H1 (cell line): ENCODE data around the gene SLC9C2. TPM values are rescaled to one million over a fixed set of nuclear protein-coding genes. Genes with fewer than 3 reads are reported as not detected.

Source experiments
- CHD7 ChIP-seq: fragments of 300-600 bp; sonication (generic); IDR thresholded peaks from 2 replicates; pipeline ENCODE4 v1.7.1; 2012; ENCODE audit warnings: low read length, moderate library complexity, mild to moderate bottlenecking, inconsistent platforms; ENCODE audit not compliant: insufficient replicate concordance
- CTCF ChIP-seq, 3 experiments: IDR thresholded peaks; 1 replicate in 2 of 3; 2 replicates in 1 of 3; pipeline versions ENCODE4 v1.5.1 to v1.6.1; 2011; ENCODE audit warnings: low read length in 3 of 3, mild to moderate bottlenecking in 3 of 3, inconsistent platforms in 2 of 3, low read depth in 1 of 3, moderate library complexity in 1 of 3; ENCODE audit not compliant: insufficient read depth in 1 of 3; ENCODE audit errors: control extremely low read depth in 1 of 3
- GTF2F1 ChIP-seq: IDR thresholded peaks from 2 replicates; pipeline ENCODE4 v1.6.1; 2012; ENCODE audit warnings: low read depth, low read length, improper control_type of control experiment, borderline replicate concordance
- KDM1A ChIP-seq: fragments of 200-600, 300-600 bp; sonication (generic); IDR thresholded peaks from 2 replicates; pipeline ENCODE4 v1.7.1; 2016; ENCODE audit warnings: mild to moderate bottlenecking, low read length, borderline replicate concordance
- RFX5 ChIP-seq: IDR thresholded peaks from 2 replicates; pipeline ENCODE4 v1.6.1; 2011; ENCODE audit warnings: low read depth, low read length, improper control_type of control experiment, borderline replicate concordance
- TBP ChIP-seq: IDR thresholded peaks from 2 replicates; pipeline ENCODE4 v1.6.1; 2011; ENCODE audit warnings: low read depth, low read length, improper control_type of control experiment
- polyA plus RNA-seq, 7 experiments: library from polyadenylated mRNA; depleted of rRNA in 3 of 7; stranded (reverse) in 5 of 7; unstranded in 2 of 7; fragments of >200 nt in 5 of 7; fragments of 200-250 nt in 2 of 7; gene quantifications; 1 replicate in 5 of 7; 2 replicates in 1 of 7; 4 replicates in 1 of 7; pipeline versions ENCODE4 v1.2.1 to v1.2.3, GENCODE V29; 2011 to 2013; ENCODE audit warnings: missing spikeins in 2 of 7, mixed read lengths in 2 of 7
- total RNA-seq: library from RNA; stranded (reverse); fragmentation: NEBNext Ultra II Directional; extraction: Animal tissue kit (Norgen Biotek cat#: 25700); gene quantifications from 2 replicates; pipeline ENCODE4 v1.2.1, GENCODE V29; 2021

Gene SLC9C2
- total and polyA plus RNA-seq, 2 of the 8 experiments (the other 6 are each of a cell fraction or from before 2014, with no cell fraction given), result not detected

GRCh38 chr1:173635116-173635515 is 32.2 kb upstream of the SLC9C2 start, which contains the start of gene TEX50 (continued):
- TF ChIP-seq CHD7, result no peak
- no peak for TF ChIP-seq CTCF (IDR thresholded peaks at IDR 0.05; ENCODE audit: control extremely low read depth in 1 of 3, insufficient read depth in 1 of 3, low read depth in 1 of 3, low read length in 3 of 3)
- no peak for TF ChIP-seq KDM1A
- TF ChIP-seq RFX5, result no peak
- no peak for TF ChIP-seq GTF2F1
- TF ChIP-seq TBP, result no peak
